Hematopoietic multipotent progenitor cell treated with erythropoietin and hydrocortisone succinate and interleukin-3 and kit ligand, for 6 days (in vitro differentiated cells): ENCODE measurements around the gene BMX.

Experiments
- DNase-seq: peaks from one replicate; pipeline ENCODE4 v3.0.0-alpha.2; 2015

Gene BMX

GRCh38 chrX:15500497-15500966 lies at the start of gene BMX:
Gene BMX, plus strand, starts transcription at chrX:15500807. Its CDS starts 7,547 bp downstream, at chrX:15508354.
- DNase-seq, result no peak

GRCh38 chrX:15451913-15452312 lies 48.7 kb upstream of the BMX start:
- DNase-seq, result no peak

GRCh38 chrX:15464704-15465103 lies 35.9 kb upstream of the BMX start:
- no peak for DNase-seq

- no peak for DNase-seq
Measured at GRCh38 chrX:15465347-15465746, 35.3 kb upstream of the BMX start.

- peak; percentile 11 for DNase-seq
Measured at GRCh38 chrX:15465896-15466651, 34.5 kb upstream of the BMX start.

- DNase-seq, result peak; percentile 63
Measured at GRCh38 chrX:15468036-15468435, 32.6 kb upstream of the BMX start.

- DNase-seq, result no peak
Measured at GRCh38 chrX:15469613-15470012, 31.0 kb upstream of the BMX start.

- DNase-seq, result peak; percentile 83
Measured at GRCh38 chrX:15471028-15471427, 29.6 kb upstream of the BMX start.

GRCh38 chrX:15472531-15472930 lies 28.1 kb upstream of the BMX start:
- DNase-seq, result no peak

- DNase-seq, result no peak
Measured at GRCh38 chrX:15474028-15474427, 26.6 kb upstream of the BMX start.

GRCh38 chrX:15475021-15475420 lies 25.6 kb upstream of the BMX start:
- no peak for DNase-seq

- DNase-seq, result no peak
Measured at GRCh38 chrX:15475486-15475885, 25.1 kb upstream of the BMX start.

- peak; percentile 58 for DNase-seq
Measured at GRCh38 chrX:15483891-15484290, 16.7 kb upstream of the BMX start.

GRCh38 chrX:15492469-15492868 lies 8.1 kb upstream of the BMX start:
- peak; percentile 63 for DNase-seq

GRCh38 chrX:15493118-15493962 lies 7.3 kb upstream of the BMX start, which contains the start of gene PIR:
Gene PIR, minus strand, starts transcription at chrX:15493333. Its CDS starts 2,076 bp downstream, at chrX:15491257.
- DNase-seq, result peak; percentile 92

- DNase-seq, result no peak
Measured at GRCh38 chrX:15495801-15496200, 4.8 kb upstream of the BMX start.

GRCh38 chrX:15496824-15497223 lies 3.8 kb upstream of the BMX start:
- peak; percentile 57 for DNase-seq

- peak; percentile 82 for DNase-seq
Measured at GRCh38 chrX:15497865-15498264, 2.7 kb upstream of the BMX start.

GRCh38 chrX:15498741-15499140 lies 1.9 kb upstream of the BMX start:
- no peak for DNase-seq

GRCh38 chrX:15499976-15500375 lies 631 bp upstream of the BMX start:
- no peak for DNase-seq

- no peak for DNase-seq
Measured at GRCh38 chrX:15501506-15501905, 899 bp downstream of the BMX start.

GRCh38 chrX:15504661-15505060 lies 4.1 kb downstream of the BMX start:
- no peak for DNase-seq

- DNase-seq, result peak; percentile 77
Measured at GRCh38 chrX:15505101-15505500, 4.5 kb downstream of the BMX start.

- no peak for DNase-seq
Measured at GRCh38 chrX:15507005-15507404, 6.4 kb downstream of the BMX start.
